ENCODE measurements around the gene EML4. TPM values are rescaled to one million over a fixed set of nuclear protein-coding genes. Genes with fewer than 3 reads are reported as not detected.
A peak's percentile ranks its signal among the peaks of the same experiment; 100 is the strongest.
"Not testable (repeated sequence)": the region's sequence is repeated elsewhere in the genome, so short reads cannot be mapped to it uniquely, and the experiment has no call there.

EML4 gene
- total RNA-seq, 1 donor: 13.5 TPM

DNA sequence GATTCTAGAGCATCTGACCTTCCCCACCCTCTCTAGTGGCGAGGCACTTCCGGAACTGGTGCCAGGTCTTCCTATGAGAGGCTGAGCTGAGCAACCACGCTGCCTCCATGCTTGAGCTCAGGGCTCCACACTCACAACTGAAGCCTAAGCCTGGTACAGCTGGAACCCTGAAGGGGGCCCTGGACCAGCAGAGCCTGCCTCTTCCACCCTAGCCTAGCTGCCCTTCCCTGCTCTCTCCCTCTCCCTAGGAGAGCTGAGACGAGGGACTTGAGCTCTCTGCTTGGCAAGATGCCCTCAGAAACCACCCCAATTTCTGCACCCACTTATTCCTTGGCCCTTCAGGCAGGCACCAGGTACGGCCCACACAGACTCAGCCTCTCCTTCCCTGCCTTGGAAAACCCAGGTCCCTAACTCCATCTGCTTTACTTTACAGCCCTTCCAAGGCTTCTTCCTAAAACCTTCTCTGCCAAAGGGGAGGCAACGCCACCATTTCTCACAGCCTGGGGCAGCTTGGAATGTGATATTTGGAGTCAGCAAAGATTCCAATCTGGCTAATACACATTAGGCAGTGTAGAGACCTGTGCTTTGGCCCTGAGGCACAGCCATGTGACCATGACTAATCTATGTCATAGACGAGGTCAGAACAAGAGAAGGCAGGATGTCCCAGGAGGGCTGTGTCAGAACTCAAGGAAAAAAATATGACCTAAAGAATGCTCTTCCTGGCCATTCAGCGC is 173.1 kb downstream of the EML4 start:
- DNase-seq (ENCODE audit: low read depth in 2 of 3, low spot score in 2 of 3): no peak

DNA sequence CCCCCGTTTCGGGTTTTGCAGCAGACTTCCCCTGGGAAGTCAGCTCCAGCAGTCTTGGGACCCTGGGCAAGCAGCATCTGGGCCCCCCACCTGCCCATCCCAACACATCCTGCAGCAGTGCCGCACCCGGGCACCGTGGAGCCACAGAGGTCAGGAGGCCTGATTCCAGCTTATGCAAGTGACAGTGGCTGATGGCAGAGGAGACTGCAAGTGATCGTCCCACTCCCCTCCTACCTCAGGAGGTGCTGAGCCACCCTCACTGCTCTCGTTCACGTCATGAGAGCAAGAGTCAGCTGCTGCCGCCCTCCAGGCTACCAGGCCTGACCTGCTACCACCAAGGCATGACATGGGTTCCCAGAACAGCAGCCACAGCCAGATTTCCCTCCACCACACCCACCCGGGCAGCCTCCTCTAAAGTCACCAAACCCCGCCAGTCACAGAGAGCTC is 173.7 kb downstream of the EML4 start:
- DNase-seq (ENCODE audit: low read depth in 2 of 3, low spot score in 2 of 3): no peak

DNA sequence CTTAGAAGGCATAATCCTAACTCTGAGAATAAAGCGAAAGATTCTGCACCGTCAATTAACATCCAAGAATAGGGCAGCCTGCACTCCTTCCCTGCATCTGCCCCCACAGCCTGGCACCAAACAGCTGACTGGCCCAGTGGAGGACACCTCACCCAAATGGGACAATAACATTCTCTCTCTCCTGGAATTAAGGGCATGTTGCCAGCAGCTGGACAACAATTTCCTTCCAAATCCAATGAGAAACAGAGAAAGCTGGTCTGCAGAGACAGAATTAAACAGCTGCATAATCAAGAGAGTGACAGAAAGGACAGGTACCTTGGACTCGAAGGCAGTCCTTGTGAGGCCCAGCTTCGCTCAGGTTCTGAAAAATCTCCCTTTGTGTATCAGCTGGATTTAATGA is 176.8 kb downstream of the EML4 start:
- DNase-seq (ENCODE audit: low read depth in 2 of 3, low spot score in 2 of 3): no peak

DNA sequence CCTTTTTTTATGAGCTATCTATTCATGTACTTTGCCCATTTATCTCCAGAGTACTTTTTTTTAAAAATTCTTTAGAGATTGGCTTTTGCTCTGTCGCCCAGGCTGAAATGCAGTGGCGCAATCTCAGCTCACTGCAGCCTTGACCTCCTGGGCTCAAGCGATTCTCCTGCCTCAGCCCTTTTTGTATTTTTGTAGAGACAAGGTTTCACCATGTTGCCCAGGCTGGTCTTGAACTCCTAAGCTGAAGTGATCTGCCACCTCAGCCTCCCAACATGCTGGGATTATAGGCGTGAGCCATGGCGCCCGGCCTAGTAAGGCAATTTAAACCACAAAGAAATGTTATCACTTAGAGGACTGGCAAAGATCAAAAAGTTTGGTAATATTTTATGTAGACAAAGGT is 177.7 kb downstream of the EML4 start:
- DNase-seq (ENCODE audit: low read depth in 2 of 3, low spot score in 2 of 3): not testable (repeated sequence)

DNA sequence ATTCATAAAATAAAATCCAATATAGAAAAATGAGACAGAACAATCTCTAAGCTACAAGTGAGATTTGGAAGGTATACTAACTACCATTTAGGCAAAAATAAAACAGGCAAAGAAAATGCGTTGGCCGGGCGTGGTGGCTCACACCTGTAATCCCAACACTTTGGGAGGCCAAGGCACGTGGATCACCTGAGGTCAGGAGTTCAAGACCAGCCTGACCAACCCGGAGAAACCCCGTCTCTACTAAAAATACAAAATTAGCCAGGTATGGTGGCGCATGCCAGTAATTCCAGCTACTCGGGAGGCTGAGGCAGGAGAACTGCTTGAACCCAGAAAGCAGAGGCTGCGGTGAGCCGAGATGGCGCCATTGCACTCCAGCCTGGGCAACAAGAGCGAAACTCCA is 178.4 kb downstream of the EML4 start:
- DNase-seq (ENCODE audit: low read depth in 2 of 3, low spot score in 2 of 3): not testable (repeated sequence)

DNA sequence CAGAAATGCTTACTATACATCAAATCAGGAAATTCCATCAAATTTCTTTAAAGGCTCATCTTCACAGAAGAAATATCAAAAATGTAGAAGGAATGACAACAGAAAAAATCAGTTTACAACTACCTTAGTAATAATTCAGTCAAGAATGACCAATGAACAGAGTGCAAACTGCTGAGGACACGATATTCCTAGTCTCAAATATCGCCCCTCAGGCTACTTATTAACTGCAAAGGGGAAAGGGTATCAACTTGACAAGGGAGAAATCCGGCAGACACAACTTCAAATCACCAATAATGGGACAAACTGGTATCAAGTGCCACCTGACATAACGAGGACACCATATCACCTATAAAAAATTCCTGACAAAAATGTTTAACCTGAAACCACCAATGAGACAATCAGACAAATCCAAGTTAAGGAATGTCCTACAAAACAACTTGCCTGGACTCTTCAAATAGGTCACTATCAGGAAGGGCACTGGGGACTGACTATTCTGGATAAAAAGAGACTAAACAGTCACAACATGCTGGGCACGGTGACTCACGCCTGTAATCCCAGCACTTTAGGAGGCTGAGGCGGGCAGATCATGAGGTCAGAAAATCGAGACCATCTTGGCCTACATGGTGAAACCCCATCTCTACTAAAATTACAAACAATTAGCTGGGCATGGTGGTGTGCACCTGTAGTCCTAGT is 179.1 kb downstream of the EML4 start:
- DNase-seq (ENCODE audit: low read depth in 2 of 3, low spot score in 2 of 3): no peak

DNA sequence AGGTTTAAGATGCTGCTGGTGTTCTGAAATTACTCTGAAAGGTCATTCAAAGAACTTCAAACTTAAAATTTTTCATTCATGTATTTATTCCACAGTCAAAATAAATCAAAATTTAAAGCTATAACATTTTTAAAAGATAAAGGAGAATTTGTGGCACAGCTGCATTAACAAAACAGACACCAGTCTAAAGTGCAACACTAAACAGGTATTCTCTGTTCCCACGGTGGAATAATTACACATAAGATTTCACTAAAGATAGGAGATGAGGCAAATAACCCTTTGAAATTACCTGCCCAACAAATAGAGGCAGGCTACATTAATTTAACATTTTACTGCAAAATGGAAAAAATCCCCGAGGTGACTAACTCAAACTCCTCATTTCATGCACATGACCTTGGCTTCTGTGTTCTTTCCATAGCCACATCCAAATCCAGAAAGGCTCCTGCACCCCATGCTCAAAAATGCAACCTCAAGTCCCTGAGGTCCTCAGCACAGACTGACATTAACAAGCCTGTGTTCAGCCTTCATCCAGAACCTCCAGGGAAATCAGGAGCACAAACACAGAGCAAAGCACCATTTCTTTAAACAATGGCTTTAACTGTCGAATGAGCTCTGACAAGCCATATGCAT is 181.4 kb downstream of the EML4 start:
- DNase-seq (ENCODE audit: low read depth in 2 of 3, low spot score in 2 of 3): no peak

DNA sequence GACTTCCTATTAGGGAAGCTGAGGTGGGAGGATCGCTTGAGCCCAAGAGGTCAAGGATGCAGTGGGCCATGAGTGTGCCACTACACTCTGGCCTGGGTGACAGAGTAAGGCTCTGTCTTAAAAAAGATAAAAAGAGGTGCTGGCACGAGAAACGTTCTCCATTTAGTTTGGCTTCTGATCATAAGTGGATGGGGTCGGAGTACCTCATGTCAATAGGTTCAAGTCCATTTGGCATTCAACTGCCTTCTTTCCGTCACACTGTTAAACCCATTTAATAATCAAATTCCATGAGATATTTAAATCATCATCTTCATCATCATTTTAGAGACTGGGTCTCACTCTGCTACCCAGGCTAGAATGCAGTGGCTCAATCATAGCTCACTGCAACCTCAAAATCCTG is 182.7 kb downstream of the EML4 start:
- DNase-seq (ENCODE audit: low read depth in 2 of 3, low spot score in 2 of 3): no peak

DNA sequence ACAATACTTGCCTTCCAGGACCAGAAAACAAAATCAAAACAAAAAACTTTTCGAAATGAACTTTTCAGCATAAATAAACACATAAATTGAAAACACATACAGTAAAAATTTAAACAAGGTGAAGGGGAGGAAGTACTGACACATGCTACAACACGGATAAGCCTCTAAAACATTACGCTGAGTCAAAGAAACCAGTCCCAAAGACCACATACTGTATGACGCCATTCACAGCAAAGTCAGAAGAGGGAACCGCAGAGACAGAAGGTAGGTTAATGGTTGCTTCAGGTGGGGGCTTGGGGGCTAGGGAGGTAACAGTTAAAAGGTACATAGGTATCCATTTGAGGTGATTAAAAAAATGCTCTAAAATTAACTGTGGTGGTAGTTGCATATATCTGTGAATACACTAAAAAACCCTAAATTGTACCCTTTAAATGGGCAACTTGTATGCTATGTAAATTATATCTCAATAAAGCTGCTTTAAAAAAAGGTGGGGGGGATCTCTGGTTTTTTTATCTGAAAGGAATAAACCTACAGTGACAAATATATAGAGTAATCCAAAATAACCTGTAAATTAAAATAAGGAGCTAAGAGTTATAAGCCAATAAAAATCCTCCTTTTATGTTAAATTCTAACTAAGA is 184.8 kb downstream of the EML4 start:
- DNase-seq (ENCODE audit: low read depth in 2 of 3, low spot score in 2 of 3): no peak

DNA sequence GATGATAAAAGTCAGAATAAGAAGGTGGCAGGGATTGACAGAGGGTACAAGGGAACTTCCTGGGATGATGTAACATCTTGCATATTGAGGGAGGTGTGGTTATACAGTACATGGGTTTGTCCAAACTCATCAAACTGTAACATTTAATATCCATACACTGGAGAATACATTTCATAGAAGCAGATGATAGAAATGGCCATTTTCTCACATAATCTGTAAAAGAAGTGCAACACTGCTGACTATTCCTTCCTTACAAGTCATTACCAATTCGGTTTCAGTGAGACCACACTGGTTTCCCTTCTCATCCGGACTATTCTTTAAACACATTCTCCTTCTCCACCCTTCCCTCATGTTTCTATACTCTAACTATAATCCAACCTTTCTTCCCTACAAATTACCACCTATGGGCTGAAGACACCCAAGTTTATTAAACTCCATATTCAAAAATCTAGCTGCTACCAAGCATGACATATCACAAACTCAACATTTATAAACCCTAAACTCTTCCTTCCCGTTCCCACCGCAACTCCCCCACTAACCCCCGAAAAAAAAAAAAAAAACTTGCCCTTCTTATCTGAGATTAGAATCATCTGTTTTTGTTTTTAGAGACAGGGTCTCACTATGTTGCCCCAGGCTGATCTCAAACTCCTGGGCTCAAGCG is 190.3 kb downstream of the EML4 start:
- no peak for DNase-seq (ENCODE audit: low read depth in 2 of 3, low spot score in 2 of 3)

DNA sequence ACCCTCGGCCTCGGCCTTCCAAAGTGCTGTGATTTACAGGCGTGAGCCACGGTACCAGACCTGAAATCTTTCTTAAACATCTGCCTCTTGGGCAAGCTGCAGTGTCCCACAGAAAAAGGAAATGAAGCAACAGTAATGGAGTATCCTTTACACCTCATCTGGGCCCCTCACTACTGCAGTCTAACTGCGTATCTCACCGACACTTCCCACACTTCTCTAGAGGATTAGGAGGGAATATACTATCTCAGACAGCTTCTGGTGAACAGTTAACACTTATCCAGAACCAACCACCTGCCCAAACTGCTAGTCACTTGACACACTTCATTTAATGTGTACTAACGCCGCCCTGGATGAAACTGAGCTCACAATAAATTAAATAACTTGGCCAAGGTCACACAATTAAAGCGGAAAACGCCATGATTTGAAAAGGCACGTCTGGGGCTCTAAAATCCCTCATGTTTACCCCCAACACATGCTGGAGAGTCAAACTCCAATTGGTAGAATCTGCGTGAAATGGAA is 190.9 kb downstream of the EML4 start:
- peak in 2 of 3 donors; percentile 70 to 86 for DNase-seq (ENCODE audit: low read depth in 2 of 3, low spot score in 2 of 3)

DNA sequence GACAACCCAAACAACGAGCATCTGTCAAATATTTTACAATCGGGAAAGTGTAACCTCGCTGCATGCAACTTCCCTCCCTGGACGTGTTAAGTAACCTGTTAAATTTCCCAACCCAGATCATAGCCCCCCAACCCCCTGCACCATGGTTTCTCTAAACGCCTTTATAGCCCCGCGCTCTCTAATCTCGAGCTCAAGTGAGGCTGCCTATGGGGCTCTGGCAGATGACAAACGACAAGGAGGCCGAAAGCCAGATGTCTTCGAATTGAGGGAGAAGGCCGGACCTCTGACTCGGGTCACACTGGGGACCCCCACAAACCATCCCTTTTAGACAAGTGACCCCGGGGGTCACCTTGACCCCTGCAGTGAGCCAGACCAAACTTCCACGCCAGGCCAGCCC is 191.3 kb downstream of the EML4 start:
- peak in 2 of 3 donors; percentile 16 to 27 for DNase-seq (ENCODE audit: low read depth in 2 of 3, low spot score in 2 of 3)

DNA sequence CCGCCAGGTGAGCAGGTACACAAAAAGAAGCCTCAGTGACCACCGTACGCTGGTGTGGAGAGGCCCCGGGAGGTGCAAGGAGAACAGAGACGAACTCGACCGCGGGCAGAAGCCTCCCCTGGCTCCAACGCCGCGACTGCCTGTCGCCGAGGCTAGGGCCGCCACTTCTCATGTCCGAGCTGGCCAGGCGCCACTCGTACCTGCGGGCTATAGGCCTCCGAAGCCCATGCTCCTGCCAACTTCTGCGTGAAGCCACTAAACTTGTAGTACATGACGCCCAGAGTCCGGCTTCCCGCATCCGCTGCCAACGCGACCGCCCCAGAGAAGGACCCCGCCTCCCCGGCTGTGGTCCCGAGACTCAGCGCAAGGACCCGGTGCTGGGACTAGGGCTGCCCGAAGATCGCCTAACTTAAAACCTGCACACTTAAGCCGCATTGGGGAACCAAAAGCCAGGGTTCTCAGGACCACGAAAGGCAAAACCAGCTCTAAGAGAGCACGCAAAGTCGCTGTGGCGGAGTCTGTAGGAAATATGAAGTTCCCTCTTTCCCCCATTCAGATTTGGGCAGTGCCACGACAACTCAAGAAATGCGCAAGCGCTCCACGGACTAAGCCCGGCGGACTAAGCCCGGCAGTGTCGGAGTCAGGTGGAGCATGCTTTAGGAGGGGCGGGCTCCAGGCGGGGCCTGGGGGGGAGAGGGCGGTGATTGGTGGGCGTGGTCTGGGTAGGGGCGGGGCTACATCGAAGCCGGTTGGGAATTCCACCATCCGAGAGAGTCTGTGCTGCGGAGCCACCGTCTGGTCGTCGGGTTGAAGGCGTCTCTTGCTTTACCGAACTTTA is 192.0 kb downstream of the EML4 start, which contains the start of gene COX7A2L:
Gene COX7A2L, minus strand, starts transcription at position 328 of the 838 bp plus-strand sequence. Its CDS starts 56 bp downstream, at position 272.
- peak; percentile 90 to 97 (median 96) for DNase-seq (ENCODE audit: low read depth in 2 of 3, low spot score in 2 of 3)

DNA sequence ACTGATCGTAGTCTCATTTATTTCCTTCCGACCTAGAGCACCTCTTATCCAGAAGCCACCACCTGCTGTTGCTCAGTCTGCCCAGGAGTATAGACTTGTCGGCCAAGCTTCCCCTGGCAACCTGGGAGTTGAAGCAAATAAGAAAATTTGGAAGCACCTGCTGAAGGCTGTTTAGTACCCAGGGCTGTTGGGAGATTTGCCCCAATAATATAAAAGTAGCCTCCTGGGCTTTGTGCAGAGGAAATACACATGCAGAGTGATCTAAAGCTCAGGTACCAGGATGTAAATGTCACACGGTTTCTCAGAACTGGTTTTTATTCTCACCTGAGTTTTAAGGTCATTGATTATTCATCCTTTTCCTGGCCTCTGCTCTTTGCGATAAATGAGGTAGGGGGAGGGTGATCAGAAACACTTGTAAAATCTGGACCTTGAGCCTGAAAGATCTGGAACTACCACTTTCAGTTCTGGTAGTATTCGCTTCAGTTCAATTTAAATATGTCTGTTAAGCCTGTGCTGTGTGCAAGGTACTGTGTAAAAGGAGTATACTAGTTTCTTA is 192.7 kb downstream of the EML4 start:
- DNase-seq (ENCODE audit: low read depth in 2 of 3, low spot score in 2 of 3): no peak

DNA sequence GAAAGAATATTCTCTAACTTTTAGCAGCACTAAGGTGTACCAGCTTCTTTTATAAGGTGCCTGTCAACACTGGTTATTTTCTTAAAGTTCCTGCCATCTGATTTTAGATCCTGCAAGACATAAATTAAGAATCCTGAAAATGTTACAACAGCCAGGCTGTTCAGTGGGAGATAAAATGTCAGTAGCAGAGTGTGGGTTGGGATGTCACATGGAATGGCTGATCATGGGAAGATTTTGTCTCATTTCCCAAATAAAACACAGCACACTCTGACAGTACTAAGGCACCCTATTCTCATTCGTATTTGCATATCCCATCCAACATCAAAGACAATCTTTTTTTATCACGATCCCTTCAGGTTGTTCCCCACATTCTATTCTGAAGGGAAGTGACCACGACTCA is 194.3 kb downstream of the EML4 start:
- no peak for DNase-seq (ENCODE audit: low read depth in 2 of 3, low spot score in 2 of 3)

DNA sequence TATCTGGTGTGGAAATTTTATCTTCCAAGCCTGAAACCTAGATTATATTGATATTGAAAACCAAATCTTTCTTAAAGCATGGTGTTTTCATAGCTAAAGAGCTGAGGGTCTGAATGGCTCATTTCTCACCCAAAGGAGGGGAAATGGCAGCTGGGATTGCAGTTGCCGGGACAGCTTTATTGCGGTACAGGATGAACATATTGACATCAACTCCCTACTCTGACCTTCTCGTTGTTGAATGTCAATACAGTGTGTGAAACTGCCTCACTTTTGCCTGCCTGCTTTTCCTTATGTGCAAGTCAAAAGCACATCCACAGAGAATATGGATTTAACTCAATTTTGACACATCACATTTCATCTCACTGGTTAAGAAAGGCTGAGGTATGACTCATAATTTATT is 195.5 kb downstream of the EML4 start:
- DNase-seq (ENCODE audit: low read depth in 2 of 3, low spot score in 2 of 3): no peak

DNA sequence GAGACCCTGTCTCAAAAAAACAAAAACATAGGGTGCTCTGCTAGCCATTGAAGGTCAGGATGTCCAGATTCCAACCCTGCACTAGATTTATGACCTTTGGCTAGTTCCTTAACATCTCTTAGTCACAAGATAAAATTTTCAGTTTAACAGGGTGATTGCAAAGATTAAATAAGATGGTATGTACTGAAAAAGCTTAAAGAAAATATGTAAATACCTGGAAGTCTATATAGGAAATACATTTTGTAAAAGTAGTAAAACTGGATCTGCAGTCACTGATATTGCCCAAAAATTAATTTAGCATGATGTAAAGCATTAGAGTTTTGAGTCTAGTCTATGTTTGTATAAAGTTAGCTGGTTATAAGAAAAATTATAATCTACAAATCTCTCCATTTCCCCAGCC is 197.3 kb downstream of the EML4 start:
- DNase-seq (ENCODE audit: low read depth in 2 of 3, low spot score in 2 of 3): no peak

DNA sequence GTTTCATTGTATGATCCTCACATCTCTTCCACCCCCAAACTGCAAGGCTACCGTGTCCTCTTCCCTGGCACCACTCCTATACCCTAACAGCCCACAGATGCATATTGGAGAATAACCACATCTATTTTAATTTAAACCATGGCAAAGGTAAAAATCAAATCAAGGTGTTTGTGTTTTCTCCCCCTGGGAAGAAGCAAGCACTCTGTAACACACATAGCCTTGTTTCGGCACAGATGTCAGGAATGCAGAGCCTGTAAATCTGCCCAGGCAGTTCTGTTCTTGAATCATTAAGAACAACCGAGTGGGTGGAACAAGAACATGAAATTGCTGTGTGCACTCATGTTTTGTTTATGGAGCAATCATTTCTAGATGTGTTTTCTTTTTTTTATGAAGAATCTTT is 198.7 kb downstream of the EML4 start:
- DNase-seq (ENCODE audit: low read depth in 2 of 3, low spot score in 2 of 3): no peak

DNA sequence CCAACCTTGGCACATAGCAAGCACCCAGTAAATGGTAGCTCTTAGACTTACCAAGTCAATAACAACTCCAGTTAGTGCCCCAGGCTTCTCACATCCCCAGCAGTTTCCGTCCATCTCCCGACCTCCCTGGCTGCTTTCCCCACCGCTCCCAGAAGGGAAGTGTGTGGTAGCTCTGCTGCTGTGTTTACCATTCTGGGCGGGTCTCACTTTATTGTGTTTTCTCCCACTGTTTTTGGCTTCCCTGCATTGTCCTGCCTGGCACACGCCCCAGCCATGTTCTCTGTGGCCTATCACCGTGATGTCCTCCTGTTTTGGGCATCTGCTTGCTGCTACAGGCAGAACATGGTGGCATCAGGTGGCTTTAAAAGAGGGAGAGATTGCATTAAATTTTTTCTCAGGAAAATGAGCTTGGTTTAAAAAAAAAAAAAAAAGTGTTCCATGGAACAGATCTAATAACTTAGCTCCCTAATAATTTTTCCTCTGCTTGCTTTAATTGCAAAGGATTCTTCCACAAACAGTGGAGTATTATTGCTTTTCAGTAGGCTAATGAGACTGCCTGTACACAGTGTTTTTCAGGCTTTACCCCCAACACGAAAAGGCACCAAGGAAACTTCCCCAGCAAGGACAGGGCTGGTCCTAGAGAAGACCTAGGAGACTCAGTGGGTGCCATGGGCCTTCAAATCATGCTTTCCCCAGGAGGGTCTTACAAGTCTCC is 199.8 kb downstream of the EML4 start:
- no peak for DNase-seq (ENCODE audit: low read depth in 2 of 3, low spot score in 2 of 3)

Measured in hematopoietic multipotent progenitor cell (in vitro differentiated cells).